Breast epithelium (tissue), 3 donors: ENCODE measurements around the gene PRPF18.

Source experiments
- POLR2A ChIP-seq: fragments of 450-650 bp; IDR thresholded peaks from one replicate; pipeline ENCODE4 v1.6.1; 2016; ENCODE audit warnings: antibody characterized with exemption, mild to moderate bottlenecking, moderate library complexity
- POLR2AphosphoS5 ChIP-seq, 3 donors: sonication (generic); formaldehyde crosslinking; IDR thresholded peaks; one replicate each; pipeline ENCODE4 v1.6.1; 2017; ENCODE audit warnings: antibody characterized with exemption in 3 of 3
- TF ChIP-seq, protein P1 (sequence below), 3 donors: fragments of 450-650 bp; IDR thresholded peaks; one replicate each; pipeline ENCODE4 v1.5.1; 2016 to 2017; ENCODE audit warnings: antibody characterized with exemption in 3 of 3, mild to moderate bottlenecking in 3 of 3, moderate library complexity in 3 of 3

DNA sequence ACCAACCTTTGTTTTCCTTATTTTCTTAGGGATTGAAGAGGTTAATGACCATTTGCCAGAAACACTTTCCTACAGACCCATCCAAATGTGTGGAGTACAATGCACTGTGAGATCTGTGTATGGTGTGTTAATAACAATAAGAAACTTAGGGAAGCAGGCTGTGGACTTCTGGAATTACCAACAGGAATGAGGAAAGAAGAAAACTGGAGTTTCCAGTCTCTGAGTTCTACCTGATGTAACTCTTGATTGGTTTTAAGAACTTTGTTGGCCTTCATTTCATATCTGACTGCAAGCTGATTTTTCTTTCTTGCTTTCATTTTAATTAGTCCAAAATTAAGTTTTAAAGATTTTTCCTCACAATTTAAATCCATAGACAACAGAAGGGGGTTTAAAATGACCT lies 43.5 kb downstream of the PRPF18 start:
- TF ChIP-seq, protein P1, sequence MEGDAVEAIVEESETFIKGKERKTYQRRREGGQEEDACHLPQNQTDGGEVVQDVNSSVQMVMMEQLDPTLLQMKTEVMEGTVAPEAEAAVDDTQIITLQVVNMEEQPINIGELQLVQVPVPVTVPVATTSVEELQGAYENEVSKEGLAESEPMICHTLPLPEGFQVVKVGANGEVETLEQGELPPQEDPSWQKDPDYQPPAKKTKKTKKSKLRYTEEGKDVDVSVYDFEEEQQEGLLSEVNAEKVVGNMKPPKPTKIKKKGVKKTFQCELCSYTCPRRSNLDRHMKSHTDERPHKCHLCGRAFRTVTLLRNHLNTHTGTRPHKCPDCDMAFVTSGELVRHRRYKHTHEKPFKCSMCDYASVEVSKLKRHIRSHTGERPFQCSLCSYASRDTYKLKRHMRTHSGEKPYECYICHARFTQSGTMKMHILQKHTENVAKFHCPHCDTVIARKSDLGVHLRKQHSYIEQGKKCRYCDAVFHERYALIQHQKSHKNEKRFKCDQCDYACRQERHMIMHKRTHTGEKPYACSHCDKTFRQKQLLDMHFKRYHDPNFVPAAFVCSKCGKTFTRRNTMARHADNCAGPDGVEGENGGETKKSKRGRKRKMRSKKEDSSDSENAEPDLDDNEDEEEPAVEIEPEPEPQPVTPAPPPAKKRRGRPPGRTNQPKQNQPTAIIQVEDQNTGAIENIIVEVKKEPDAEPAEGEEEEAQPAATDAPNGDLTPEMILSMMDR (IDR thresholded peaks at IDR 0.05) = no peak
- TF ChIP-seq POLR2A (no peak), POLR2AphosphoS5 (IDR thresholded peaks at IDR 0.05) (no peak)
